Fibroblast of skin of left quadriceps (primary cell): ENCODE measurements around the gene TRIM8.

Experiments
- DNase-seq, 2 experiments: peaks; one replicate each; pipeline ENCODE4 v3.0.0-alpha.2; 2013; ENCODE audit warnings: low read depth in 2 of 2

TRIM8 gene

DNA sequence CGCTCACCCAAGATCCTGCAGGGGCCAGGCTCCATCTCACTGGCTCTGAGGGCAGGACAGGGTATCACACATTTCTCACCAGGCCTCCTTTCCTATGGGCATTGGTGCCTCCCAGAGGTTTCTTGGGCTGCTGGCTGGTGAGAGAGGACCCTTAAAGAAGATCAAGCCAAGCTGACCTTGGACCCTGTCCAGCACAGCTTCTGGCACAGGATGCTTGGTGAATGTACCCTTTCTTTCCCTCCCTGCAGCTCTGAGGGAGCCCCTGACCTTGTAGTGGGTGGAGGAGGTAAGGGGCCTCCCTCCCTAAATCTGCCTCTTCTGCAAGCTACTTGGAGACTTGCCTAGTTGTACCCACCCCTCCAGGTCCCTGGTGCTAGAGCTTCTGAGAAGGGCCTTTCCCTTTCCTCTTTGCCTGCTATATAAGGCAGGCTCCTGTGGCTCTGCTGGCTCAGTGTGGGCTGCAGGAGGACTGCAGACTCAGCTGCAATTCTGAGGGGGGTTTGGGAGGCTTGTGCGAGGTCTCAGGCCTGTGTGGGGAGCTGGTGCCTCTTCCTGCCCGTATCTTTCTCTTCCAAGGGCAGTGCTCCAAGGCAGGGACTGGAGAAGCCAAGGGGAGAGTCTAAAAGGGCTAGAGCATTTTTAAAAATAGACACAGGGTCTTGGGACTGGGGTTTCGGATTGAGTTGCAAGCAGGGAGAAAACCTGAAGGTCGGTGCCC, 11.7 kb upstream of the TRIM8 start:
- no peak for DNase-seq

GRCh38 chr10:102633287-102633686, 11.0 kb upstream of the TRIM8 start:
- DNase-seq, result no peak

- no peak for DNase-seq
Observed at GRCh38 chr10:102633848-102634247, 10.4 kb upstream of the TRIM8 start.

DNA sequence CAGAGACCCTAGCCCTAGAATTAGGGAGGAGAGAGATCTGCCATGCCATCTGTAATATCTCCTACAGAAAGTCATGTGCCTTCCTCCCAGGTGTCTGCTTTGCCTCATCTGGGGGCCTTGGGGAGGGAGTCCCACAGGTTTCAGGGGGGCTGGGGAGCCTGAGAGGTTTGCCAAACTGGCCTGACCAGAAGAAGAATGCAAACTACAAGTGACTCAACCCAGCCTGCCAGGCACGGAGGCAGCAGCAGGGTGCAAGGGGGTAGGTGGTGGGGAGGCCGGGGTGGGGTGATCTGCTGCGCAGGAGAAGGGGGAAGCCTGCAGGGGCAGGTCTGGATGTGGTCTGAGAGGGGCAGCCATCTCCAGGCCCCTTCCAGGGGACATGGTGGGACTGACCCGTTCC, 9.6 kb upstream of the TRIM8 start:
- no peak for DNase-seq

- DNase-seq, result no peak
Observed at GRCh38 chr10:102635377-102635776, 8.9 kb upstream of the TRIM8 start.

DNA sequence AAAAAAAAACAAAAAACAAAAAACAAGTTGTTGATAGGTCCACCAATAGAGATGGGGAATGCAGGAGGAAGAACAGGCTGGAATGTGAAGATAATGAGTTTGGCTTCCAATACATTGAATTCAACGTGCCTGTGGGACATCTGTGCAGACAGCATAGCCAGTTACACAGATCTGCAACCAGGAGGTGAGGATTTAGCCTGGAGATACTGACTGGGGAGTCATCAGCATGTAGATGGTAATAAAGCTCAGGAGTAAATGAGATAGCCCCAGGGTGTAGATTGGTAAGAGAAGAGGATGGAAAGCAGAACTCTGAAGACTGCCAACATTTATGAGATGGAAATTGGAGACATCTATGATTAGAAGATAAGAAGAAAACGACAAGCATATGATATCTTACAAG, 4.7 kb upstream of the TRIM8 start:
- DNase-seq, result no peak

DNA sequence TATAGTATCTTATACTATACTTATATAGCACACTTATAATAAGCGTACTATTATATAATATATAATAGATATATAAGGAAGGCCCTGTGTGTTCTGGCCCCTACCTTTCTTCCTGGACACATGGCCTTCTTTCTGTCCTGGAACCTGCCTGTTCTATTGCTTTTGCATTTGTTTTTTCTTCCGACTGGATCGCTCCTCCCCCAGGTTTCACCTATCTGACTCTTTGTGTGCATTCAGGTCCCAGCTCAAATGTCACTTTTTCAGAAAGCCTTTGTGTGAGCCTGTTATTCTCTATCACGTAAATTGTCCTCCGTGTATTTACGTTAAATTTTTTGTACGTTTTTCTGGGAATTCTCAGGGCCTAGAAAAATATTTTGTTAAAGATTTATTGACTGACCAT, 2.9 kb upstream of the TRIM8 start:
- no peak for DNase-seq

- DNase-seq, result peak; percentile 93 to 94
Observed at GRCh38 chr10:102641880-102642735, 2.2 kb upstream of the TRIM8 start.

DNA sequence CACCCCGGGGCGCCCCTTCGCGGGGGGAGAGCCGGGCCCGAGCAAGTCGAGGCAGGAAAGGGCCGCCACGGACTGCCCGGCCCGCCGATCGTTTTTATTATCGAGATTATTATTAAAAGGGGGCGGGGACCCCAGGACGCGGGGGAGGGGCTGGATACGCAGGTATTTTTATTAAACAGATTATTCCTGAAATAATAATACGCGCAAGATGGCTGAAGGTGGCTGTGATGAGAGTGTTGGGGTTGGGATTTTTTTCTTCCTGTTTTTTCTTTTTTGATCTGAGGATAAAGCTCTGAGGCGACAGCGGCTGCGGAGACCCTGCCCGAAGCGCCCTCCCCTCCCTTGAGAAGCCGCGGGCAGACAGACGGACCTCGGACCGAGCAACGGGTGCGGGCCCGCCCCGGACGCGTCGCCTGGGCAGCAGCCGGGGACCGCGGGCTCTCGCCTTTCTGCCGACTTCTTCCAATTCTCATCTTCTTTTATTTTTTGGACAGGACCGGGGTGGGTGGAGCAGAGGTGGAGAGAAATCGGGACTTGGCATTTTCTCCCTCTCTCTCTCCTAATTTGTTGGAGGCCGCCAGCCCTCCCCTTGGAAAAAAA, 1.4 kb upstream of the TRIM8 start:
- peak; percentile 42 to 44 for DNase-seq

DNA sequence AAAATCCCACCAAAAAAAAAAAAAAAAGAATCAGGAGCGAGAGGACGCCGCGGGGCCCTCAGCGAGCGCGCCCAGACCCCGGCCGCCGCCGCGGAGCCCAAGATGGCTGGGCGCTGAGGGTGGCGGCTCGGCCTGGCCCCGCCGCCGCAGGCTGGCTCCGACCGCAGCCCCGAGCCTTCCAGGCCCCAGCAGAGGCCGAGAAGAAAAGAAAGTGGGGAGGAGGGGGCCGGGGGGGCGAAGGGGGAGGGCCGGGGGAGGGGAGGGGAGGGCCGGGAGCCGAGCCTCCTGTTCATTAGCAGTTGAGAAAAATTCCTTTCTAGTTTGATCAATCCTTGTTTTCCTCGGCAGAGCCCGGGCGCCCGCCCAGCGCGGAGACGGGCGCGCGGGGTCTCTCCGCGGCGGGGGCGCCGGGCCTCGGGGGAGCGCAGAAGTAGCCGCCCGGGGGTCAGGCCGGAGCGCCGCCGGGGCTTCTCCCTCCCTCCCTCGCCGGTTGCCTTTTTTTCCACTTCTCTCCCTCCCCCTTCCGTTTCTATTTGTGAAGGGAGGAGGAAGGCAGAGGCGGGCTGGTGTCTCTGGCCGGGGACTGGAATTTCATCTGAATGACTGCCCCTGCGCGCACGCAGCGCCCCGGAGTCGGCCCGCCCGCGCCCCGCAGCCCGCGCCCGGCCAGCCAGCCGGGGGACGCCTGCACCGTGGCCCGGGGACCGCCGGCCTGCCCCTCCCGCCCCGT, 778 bp upstream of the TRIM8 start:
- peak; percentile 41 to 48 for DNase-seq

GRCh38 chr10:102644646-102645387, 538 bp downstream of the TRIM8 start:
- peak in 1 of 2 experiments; percentile 23 for DNase-seq

DNA sequence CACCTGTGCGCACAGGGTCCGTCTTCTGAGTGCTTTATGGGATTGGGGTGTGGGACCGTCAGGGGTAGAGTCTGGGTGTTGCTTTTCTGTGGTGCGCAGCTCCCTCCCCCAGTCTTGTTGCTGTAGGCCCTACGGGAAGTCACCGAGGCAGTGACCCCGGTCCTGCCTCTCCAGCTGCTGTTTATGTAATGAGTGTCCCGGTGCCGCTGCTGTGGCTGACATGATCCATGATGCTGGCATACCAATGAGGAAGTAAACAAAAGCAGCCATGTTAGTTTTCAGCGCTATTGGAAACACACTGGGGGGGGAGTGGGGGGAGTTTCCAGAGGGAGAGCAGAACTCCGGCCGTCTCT, 1.1 kb downstream of the TRIM8 start:
- DNase-seq, result no peak

DNA sequence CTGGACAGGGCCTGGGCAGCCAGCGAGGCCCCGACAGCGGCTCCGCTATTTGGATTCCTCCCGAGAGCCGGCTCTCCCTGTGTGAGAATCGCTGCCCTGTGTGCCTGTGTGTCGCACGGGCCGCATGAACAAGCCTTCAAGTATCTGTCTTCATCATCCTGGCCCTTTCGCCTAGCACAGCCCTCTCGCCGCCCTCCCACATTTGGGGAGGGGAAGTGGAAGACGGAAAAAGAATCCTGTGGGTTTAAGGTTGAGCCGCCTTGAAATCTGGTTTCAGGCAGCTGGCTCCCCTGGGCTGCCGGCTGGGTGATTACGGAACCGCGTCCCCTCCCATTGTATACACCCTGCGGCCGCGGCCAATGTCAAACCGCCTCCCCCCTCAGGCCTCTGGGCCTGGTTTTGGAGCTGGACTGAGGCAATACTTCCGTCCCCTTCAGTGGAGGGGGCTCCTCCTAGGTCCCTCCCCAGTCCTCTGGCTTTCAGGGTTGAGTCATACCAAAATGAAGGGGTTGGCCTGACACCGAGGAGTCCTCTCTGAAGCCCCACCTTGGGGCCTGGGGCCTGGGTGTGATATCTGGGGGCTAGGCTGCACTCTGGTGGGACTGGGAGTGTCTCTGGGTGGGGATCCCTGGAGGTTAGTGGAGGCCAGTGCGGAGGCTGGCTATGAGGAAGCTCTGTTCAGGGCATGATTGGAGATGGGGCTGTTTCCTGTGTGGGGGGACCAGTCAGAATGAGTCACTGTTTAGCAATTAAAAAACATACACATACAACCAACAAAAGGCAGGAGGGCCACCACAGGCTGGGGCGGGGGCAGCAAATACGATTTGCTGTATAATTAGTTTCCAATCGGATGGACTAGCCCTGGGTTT, 1.7 kb downstream of the TRIM8 start:
- DNase-seq, result peak; percentile 82 to 83

GRCh38 chr10:102646610-102647442, 2.5 kb downstream of the TRIM8 start:
- DNase-seq, result no peak

GRCh38 chr10:102647443-102648268, 3.4 kb downstream of the TRIM8 start:
- DNase-seq, result no peak

GRCh38 chr10:102648269-102648888, 4.1 kb downstream of the TRIM8 start:
- no peak for DNase-seq

GRCh38 chr10:102648889-102649796, 4.9 kb downstream of the TRIM8 start:
- no peak for DNase-seq
